NCI-H524 (cell line): ENCODE measurements around the gene PTPRO.
"Not testable (repeated sequence)": the region's sequence is repeated elsewhere in the genome, so short reads cannot be mapped to it uniquely, and the experiment has no call there.

Source experiments
- DNase-seq, 2 experiments: peaks; one replicate each; lab custom pipeline; 2025; lab: John Stamatoyannopoulos, UW

The PTPRO gene

DNA sequence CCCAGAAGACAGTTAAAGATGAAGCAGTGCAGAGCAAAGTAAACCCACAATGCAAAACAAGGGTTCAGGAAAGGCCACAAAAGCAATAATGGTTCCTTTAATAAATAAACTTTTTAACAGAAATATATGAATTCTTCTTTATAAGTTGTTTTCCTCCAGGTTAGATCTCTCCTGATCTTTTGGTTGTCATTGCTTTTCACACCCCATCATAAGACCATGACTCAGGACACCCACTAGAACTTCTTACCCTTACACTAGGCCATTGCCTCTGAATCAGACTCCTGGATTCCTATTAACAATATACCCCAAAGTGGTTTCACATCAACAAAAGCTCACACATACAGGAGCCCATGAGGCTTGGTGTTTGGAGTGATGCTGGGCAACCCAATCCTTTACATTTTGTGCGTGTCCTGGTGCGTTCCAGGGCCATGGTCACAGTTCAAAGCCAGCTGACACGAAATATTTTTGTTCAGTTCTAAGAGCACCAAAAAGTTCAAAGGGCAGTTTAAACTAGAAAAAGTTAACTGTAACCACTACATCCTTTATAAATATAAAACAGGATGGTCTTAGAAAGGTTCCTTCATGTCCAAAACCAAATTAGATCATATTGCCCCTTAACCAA is 279.9 kb downstream of the PTPRO start:
- no peak for DNase-seq

DNA sequence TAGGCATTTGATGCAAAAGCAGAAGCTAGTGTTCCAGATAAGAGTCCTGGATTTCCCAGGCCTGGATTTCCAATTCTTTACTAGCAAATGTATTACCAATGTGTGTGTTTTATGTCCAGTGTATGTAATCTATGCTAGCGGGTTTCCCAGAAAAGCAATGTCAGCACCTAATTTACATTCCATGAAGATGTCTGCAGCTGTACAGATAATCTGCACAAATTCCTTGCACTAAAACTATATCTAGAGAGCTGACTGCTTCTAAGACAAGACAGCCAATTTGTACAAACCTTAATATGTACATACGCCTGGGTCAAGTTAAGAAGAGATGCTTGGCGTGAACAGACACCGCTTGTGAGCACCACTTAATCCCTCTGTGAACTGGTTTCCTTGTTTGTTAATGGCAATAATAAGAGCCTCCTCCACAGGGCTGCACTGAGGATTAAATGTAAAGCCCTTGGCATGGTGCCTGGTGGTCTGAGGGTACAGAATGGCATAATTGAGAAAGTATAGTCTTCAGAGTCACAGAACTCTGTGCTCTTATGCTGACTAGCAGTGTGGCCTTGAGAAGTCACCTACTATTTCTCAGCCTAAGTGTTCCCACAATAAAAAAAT is 281.3 kb downstream of the PTPRO start:
- DNase-seq: peak; percentile 94 to 97

DNA sequence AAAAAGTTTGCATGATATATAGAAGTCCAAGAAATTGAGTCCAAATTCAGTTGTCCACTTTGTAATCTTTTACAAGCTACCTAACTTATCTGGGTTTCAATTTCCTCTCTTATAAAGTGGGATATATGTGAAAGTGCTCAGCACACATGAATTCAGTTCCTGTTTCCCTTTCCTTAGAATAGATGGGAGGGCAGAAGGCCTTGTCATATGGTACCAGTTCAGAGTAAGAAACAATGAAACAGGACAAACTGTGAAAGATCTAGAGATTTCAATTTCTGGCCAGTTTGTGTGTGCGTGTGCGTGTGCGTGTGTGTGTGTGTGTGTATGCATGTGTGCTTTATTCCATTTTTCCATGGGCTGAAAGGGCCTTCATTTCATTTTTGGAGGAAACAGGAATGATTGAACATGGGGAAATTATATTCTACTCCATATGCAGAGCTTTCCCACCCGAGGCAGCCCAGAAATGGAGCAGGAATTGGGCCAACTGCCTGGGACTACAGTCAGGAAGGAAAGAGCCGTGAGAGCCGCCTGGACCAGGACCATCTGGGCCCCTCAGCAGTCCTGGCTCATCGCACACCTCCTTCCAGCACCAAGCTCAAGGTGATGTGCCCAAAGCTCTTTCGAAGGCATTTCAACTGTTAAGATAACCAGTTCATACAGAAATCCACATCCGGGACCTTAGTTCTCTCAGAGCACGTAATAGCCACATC is 283.7 kb downstream of the PTPRO start:
- DNase-seq: no peak

DNA sequence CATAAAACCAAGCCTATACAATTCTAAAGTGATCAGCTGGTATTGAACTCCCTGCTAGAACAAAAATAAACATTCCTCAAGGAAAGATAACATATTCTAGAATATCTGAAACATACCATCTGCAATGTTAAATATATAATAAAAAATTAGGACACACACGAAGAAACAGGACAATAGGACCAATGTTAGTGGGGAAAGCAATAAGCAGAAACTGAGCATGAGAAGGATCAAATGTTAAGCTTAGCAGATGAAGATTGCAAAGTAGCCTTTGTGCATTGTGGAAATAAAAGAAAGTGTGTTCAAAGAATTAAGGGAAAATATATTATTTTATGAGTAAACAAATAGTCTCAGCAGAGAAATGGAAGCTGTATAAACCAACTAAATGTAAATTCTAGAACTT is 286.1 kb downstream of the PTPRO start:
- no peak for DNase-seq

GRCh38 chr12:15608941-15609340 is 286.6 kb downstream of the PTPRO start:
- DNase-seq: no peak

- DNase-seq: no peak
Measured at GRCh38 chr12:15613981-15614380, 291.7 kb downstream of the PTPRO start.

GRCh38 chr12:15616495-15616894 is 294.2 kb downstream of the PTPRO start:
- not testable (repeated sequence) for DNase-seq

GRCh38 chr12:15620741-15621539 is 298.6 kb downstream of the PTPRO start:
- DNase-seq: no peak

- no peak for DNase-seq
Measured at GRCh38 chr12:15625075-15625474, 302.8 kb downstream of the PTPRO start.

GRCh38 chr12:15627995-15628945 is 306.0 kb downstream of the PTPRO start:
- DNase-seq: no peak

GRCh38 chr12:15629108-15629507 is 306.8 kb downstream of the PTPRO start:
- DNase-seq: no peak

DNA sequence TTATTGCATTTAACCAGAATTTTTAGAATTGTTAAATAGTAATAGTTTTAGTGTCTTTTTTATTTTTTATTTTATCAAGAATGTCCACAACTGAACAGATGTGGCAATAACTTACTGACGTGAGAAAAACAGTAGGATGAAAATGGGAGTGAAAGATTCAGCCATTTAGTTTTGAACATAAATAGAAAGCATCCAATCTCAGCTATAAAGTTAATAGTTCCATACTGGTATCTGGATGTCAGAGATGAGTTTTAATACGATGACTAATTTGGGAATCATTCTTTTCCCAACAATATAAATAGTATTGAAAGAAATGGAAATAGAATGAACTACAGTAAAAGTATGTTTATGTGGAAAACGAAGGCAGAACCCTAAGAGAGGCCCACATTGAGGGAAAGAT is 307.5 kb downstream of the PTPRO start:
- no peak for DNase-seq

- DNase-seq: no peak
Measured at GRCh38 chr12:15631007-15631715, 308.9 kb downstream of the PTPRO start.

GRCh38 chr12:15632708-15633107 is 310.4 kb downstream of the PTPRO start:
- DNase-seq: no peak

GRCh38 chr12:15633201-15633600 is 310.9 kb downstream of the PTPRO start:
- DNase-seq: no peak

DNA sequence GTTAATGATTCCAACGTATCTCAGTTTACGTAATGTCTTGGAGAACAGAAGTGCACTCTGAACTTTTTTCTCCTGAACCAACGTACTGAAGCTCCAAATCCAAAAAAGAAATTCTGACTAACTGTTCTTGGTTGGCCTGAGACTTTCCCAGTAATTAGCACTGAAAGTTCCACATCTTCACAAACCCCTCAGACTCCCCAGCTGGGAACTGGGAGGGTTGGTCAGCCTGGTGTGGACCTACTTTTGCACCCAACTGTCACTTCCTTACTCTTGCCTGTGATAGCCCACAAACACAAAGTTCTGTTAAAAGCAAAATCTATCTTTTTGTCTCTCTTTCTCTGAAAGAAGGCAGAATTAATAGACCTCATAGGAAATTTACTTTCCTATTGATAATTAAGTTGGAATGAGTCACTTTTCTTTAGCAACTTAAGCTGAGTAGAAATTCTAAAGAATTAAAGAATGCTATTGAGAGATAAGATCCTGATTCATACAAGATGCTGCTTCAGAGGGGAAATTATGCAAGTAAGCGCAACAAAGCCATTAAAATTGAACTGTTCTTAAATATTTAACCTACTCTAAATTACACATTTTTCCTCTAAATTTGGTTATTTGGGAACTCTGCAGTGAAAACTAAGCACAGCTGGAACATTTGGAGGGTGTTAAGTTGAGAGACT is 311.8 kb downstream of the PTPRO start:
- DNase-seq: no peak

DNA sequence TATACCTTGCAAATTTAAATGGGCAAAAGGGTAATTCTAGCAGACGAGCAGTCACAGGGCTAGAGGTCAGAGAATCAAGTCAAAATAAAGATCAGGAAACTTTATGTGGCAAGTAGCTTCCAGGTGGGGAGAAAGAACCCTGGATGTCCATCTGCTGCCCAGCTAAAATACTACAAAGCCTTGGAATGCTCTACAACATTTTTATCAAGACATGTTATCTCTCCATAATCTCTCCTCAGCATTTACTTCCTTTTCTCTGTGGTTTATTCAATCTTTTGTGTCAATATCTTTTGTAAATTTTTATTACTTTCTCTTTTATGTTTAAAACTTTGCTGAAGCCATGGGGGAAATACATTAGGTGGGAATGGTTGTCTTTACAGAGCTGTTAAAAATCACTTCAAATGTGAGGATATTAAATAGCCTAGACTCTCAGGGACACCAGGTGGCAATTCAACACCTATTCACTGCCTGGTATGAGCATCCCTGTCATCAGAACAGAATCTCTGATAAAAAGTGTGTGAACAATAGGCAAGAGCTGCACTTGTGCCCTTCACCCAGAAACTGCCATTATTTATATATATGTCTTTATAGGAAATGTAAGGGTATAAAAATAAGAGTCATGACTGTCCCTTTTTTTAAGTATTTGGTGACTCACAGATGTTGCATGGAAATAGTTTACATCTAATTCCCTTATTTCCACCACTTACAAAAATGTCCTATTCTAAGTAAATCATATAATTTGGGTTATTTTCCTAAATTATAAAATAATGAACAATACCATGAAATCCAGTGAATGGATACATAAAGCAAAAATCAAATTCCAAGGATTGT is 314.0 kb downstream of the PTPRO start:
- no peak for DNase-seq

DNA sequence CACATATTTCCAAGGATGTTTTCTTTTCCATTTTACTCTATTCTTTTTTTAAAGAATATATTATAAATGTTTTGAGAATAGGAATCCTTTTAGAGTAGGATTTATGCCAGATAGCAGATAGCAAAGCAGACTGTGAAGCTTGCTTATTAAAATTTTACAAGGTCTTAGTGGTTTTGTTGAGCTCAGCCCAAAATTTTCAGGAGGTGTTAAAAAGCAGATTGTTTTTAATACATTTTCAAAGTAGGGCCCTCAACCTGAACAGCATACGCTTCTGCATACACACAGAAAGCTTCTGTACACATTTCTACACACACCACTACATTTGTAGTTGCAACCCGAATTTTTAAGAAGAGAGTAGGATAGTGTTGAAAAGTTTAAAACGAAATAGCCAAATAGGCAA is 315.9 kb downstream of the PTPRO start:
- no peak for DNase-seq

DNA sequence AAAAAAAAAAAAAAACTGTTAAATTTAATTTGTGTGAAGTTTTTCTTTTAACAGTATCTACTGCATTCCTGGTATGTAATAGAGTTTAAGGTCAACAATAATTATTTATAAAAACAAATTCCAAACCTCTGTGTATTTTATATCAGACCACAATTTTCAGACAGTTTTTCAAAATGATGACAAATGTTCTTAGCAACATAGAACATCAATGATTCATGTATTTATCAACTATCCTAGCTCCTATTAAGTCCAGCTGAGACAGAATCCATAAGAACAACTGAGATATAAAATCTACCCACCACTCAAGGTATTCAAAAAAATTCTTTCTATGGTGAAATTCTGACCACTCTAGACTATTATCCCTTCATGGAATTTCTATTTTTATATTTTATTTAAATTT is 322.4 kb downstream of the PTPRO start:
- no peak for DNase-seq
